ENCODE results near the gene DMXL1.
"Not testable (repeated sequence)": the region's sequence is repeated elsewhere in the genome, so short reads cannot be mapped to it uniquely, and the experiment has no call there.

DMXL1 gene

GRCh38 chr5:119063579-119064379 is 7.1 kb upstream of the DMXL1 start:
- no peak for DNase-seq (ENCODE audit: low spot score)

DNA sequence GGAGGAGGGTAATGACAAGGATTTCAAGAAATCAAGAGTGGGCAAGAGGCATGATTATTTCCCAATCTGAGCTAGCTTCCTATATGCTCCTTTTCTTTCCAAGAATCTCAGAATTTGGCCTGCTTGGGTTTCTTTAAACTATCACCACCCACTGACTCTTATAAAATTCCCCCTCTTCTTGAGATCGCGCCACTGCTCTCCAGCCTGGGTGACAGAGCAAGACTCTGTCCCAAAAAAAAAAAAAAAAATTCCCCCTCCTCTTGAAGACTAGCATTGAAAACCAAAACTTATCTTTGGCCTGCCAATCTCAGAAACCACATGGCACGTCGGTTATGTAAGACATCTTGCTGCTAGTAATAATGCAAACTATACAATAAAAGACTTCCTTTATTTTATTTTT is 3.4 kb upstream of the DMXL1 start:
- no peak for DNase-seq (ENCODE audit: low spot score)

DNA sequence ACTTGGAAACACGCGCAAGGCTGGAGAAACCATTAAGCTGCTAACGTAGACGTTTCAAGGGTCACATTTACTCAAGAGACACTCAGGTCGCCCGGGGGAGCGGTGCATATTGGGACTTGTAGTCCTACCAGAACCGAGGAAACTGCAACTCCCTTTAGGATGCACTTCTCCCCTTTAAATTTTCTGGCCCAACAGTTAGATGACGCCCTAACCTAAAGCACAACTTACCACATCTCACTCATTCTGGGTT is 384 bp upstream of the DMXL1 start:
- no peak for DNase-seq (ENCODE audit: low spot score)

DNA sequence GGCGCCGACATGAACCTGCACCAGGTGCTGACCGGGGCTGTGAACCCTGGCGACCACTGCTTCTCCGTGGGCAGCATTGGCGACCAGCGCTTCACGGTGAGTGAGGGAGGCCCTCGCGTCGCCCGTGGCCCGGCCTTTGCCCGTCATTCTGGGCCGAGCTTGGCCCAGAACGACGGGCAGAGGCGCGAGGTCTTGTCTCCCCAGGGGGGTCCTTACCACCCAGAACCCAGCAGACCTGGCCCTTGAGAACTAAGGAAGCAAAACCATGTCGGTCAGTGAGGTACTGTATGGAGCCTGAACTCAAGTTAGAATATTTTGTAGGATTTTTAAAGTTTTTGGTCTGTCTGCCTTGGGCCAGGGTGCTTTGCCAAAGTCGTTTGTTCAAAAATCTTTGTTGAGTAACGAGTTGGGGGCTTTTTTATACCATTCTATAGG is 691 bp downstream of the DMXL1 start:
- no peak for DNase-seq (ENCODE audit: low spot score)

DNA sequence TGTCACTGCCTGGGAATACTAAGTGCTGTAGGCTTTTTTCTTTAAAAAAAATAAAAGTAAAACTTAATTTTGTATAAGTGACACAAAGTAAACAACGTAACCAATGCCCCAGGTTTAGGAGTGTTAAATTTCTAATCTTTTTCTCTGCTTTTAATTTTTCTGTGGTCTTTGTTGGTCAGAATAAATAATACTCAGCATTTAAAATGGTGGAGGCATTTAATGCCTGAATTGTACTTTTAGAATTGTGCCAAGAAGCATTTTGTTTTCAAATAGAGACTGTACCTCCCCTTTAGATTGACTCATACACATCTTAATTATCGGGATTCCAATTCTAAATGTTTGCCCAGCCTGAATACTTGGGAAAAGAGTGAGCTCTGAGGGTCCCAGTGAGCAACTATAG is 1.6 kb downstream of the DMXL1 start:
- DNase-seq (ENCODE audit: low spot score) = no peak

- DNase-seq (ENCODE audit: low spot score) = not testable (repeated sequence)
These were observed 3.0 kb downstream of the DMXL1 start for GRCh38 chr5:119073746-119074337.

DNA sequence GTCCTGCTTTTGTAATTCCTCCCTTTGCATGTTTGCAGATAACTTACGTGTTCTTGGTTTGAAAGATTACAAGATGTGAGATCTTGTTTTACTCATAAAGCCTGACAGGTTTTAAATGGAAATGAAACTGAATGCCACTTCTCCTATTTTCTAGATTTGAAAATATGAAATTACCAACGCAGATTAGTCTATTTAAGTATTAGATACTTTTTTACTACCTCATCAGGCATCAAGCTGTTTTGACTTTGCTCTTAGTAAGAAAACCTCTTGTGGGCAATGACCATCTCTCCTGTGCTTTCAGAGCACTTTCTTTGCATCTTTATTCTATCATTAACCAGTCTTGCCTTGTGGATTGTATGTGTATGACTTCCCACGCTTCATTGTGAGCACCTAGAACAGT is 3.5 kb downstream of the DMXL1 start:
- no peak for DNase-seq (ENCODE audit: low spot score)

DNA sequence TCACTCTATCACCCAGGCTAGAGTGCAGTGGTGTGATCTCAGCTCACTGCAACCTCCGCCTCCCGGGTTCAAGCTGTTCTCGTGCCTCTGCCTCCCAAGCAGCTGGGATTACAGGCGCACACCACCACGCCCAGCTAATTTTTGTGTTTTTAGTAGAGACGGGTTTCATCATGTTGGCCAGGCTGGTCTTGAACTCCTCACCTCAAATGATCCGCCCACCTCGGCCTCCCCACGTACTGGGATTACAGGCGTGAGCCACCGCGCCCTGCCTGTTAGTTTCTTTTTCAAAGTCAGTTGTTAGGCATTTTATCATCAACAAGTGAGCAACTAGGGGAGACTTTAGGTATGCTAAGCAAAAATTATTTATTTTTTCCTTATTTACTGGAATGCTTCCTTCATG is 4.4 kb downstream of the DMXL1 start:
- DNase-seq (ENCODE audit: low spot score) = not testable (repeated sequence)

DNA sequence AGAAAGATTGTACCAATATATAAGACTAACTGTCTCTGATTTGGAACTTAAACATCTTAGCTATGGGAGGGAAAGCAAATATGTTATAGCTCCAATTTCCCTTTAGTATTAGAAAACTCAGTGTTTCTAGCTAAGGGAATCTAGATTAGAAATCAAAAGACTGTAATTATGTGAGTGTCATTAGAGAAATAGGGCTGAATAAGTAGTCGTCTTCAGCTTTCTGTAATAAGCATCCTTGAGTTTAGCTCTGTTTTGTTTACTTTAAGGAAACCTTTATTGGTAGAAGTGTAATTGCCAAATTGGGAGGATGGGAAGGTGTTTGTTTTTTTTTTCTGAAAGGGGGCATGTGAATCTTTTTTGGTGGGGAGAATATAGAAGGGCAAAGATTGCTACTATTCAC is 5.2 kb downstream of the DMXL1 start:
- no peak for DNase-seq (ENCODE audit: low spot score)

DNA sequence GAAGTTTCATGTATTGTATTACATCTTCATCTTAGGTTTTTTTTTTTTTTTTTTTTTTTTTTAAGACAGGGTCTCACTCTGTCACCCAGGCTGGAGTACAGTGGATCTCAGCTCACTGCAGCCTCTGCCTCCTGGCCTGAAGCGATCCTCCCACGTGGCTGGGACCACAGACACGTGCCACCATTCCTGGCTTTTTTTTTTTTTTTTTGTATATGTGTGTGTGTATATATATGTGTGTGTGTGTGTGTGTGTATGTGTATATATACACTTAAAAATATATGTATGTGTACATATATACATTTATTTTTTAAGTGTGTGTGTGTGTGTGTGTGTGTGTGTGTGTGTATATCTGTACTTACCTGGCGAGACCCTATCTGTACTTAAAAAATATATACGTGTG is 6.6 kb downstream of the DMXL1 start:
- DNase-seq (ENCODE audit: low spot score) = no peak

GRCh38 chr5:119078071-119078846 is 7.4 kb downstream of the DMXL1 start:
- DNase-seq (ENCODE audit: low spot score) = no peak

- no peak for DNase-seq (ENCODE audit: low spot score)
These were observed 8.0 kb downstream of the DMXL1 start for GRCh38 chr5:119078861-119079260.

DNA sequence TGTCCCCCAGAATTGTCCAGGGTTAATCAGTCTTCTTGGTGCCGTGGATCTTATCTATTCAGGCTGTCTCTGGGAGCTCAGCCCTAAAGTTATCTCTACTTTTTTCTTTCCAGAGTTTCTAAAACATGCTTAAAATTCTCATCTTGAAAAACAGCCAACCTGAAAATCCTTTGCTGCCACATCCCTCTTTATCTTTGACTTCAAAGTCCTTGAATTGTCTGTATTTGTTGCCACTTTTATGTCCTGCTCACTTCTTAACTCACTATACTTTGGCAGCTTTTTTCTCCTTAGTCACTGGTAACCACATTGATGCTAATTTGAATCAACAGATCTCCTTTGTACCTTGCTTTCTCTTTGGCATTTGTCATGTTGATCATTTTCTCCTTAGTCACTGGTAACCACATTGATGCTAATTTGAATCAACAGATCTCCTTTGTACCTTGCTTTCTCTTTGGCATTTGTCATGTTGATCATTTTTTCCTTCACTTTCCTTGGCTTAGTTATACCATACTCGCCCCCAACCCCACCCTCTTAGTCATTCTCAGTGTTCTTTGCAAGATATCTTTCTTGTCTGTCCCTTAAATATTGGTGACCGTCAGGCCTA is 8.5 kb downstream of the DMXL1 start:
- DNase-seq (ENCODE audit: low spot score) = no peak

GRCh38 chr5:119080936-119081335 is 10.0 kb downstream of the DMXL1 start:
- DNase-seq (ENCODE audit: low spot score) = no peak

- no peak for DNase-seq (ENCODE audit: low spot score)
These were observed 11.8 kb downstream of the DMXL1 start for GRCh38 chr5:119082691-119083090.

- DNase-seq (ENCODE audit: low spot score) = no peak
These were observed 12.8 kb downstream of the DMXL1 start for GRCh38 chr5:119083679-119084078.

DNA sequence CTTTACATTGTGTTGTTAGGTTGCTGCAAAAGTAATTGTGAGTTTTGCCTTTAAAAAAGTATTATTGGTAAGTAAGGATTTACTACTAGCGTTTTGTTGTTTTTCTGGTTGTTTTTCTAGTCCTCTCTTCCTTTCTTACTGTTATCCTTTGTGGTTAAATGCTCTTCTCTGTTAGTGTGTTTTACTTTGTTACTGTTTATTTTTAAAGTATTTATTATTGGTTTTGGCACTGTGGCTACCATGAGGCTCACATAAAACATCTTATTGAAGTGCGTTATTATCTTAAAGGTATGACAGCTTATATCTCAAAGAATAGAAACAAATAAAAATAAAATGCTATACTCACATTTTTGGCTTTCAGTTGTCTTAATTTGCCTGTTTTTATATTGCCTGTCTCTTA is 17.6 kb downstream of the DMXL1 start:
- no peak for DNase-seq (ENCODE audit: low spot score)

DNA sequence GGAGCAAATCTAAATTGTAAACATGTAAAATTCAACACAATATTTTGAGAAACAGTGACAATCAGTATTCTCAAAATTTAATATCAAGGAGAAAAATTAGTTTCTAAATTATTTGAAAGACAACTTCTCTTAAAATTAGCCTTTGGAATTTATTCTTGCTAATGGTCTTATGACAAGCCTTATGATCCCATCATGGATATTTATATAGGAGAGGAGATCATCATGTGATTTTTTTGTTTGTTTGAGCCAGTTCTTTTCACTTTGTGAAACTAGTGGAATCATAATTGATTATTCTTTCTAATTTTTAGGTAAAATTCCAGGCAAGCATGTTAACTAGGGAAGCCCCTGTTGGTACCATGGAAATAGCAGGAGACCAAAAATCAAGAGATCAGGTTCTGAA is 24.7 kb downstream of the DMXL1 start:
- DNase-seq (ENCODE audit: low spot score) = no peak

GRCh38 chr5:119105971-119106370 is 35.1 kb downstream of the DMXL1 start:
- no peak for DNase-seq (ENCODE audit: low spot score)

GRCh38 chr5:119112151-119112550 is 41.3 kb downstream of the DMXL1 start:
- no peak for DNase-seq (ENCODE audit: low spot score)

- DNase-seq (ENCODE audit: low spot score) = no peak
These were observed 46.4 kb downstream of the DMXL1 start for GRCh38 chr5:119117237-119117636.

GRCh38 chr5:119118000-119118399 is 47.1 kb downstream of the DMXL1 start:
- DNase-seq (ENCODE audit: low spot score) = no peak

DNA sequence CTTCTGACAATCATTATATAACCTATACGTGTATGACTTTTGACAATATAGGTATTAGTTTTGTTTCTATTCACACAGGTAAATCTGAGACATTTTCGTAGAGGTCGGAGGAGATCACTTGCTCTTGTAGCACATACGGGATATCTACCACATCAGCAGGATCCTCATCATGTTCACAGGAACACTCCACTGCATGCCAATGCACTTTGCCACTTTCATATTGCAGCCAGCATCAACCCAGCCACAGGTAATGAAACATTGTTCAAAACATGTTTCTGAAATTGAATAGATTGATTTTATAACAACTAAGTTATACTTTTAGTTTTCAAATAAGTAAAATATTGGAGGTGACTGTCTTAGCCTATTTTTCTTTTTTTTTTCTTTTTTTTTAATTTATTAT is 50.0 kb downstream of the DMXL1 start:
- no peak for DNase-seq (ENCODE audit: low spot score)
